ENCODE results near the gene PJA1.

GRCh38 chrX:69163936-69164741 lies 1.1 kb downstream of the PJA1 start:
- TF ChIP-seq CTCF (IDR thresholded peaks at IDR 0.05) (no peak), POLR2AphosphoS5 (IDR thresholded peaks at IDR 0.05) (no peak), POLR2A (IDR thresholded peaks at IDR 0.05) (no peak)
